Measurements from ENCODE around the gene RBFOX2. TPM values are rescaled to one million over a fixed set of nuclear protein-coding genes. Genes with fewer than 3 reads are reported as not detected.
A peak's percentile ranks its signal among the peaks of the same experiment; 100 is the strongest.

The RBFOX2 gene
- total RNA-seq, 1 experiment from 2014 or later: 24.2 TPM

DNA sequence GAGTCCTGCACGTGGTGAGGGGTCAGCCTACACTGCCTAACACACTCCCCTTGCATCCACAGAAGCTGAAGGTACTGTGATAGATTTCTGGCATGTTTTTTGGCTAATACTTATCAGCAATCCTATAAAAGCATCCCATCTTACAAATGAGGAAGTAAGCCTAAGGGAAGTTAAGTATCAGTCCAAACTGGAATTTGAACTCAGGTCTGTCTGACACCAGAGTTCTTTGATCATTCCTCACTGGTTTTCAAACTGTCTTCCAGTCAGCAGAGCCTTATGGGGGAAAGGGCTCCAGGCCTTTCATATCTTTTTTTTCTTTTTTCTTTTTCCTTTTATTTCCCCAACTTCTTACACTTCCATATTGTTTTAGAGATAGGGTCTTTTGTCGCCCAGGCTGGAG, 105.6 kb downstream of the RBFOX2 start:
- no peak overlapping the region for H3K4me2 ChIP-seq (ENCODE audit: low read depth, low read length, poor library complexity, severe bottlenecking)

DNA sequence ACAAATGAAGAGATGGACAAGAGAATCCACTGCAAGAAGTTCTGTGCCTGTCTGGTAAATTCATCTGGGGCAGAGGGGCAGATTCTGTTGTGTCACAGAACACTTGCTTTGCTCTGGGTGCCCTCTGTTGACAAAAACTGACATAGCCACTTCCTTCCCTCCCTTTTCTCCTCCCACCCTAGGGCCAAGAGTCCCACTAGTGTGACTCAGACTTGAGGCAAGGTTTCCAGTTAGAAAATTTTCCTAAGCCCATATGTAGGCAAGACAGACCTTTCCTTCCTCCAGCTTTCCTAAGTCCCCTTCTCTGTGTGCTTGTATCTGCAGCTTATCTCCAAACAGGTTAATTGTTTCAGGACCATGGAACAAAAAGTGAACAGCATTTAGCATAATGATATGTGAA, 106.8 kb downstream of the RBFOX2 start:
- Histone ChIP-seq H3K79me2 (ENCODE audit: low read length) (no peaks in the 10 kb centered on the region), H3K4me3 (ENCODE audit: low read length) (no peak overlapping the region), H3K4me2 (ENCODE audit: low read depth, low read length, poor library complexity, severe bottlenecking) (no peak overlapping the region)

More for the DNA sequence above, 105.6 kb downstream of the RBFOX2 start:
- Histone ChIP-seq H3K9me3 (ENCODE audit: low read length) (no peaks in the 10 kb centered on the region), H3K36me3 (ENCODE audit: insufficient read depth, low read length) (no peaks in the 10 kb centered on the region), H3K27ac (ENCODE audit: low read length) (no peak overlapping the region), H3K4me3 (ENCODE audit: low read length) (no peak overlapping the region), H3K9me2 (replicated peaks; ENCODE audit: insufficient read depth, low read length) (no peaks in the 10 kb centered on the region), H4K20me1 (ENCODE audit: insufficient read depth, low read depth, low read length) (peaks cover 23% of the 10 kb centered on the region), H3K79me2 (ENCODE audit: low read length) (no peaks in the 10 kb centered on the region), H3K27me3 (ENCODE audit: low read length) (no peaks in the 10 kb centered on the region), H3K4me1 (ENCODE audit: low read length) (no peaks in the 10 kb centered on the region), H2AFZ (ENCODE audit: low read length) (no peak overlapping the region), H3K9ac (ENCODE audit: low read length) (no peak overlapping the region)
- no peak for DNase-seq

DNA sequence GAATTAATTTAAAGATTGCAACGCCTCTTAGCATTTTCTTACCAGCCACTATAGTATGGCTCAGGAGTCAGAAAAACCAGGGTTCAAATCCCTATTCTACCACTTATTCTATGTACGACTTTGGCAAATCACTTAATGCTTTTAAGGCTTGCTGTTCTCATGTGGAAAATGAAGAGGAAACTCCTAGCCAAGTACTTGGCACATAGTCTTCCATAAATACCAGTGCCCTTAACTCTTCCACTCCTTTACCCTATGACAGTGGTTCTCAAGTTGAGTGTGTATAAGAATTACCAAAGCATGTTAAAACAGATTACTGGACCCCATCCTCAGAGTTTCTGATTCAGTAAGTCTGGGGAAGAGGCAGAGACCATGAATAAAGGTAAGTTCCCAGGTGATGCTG, 107.6 kb downstream of the RBFOX2 start:
- no peaks in the 10 kb centered on the region for H3K4me1 ChIP-seq (ENCODE audit: low read length)
- no peaks in the 10 kb centered on the region for H3K79me2 ChIP-seq (ENCODE audit: low read length)
- H3K36me3 ChIP-seq (ENCODE audit: insufficient read depth, low read length): no peaks in the 10 kb centered on the region
- no peak overlapping the region for H2AFZ ChIP-seq (ENCODE audit: low read length)
- H3K4me3 ChIP-seq (ENCODE audit: low read length): no peak overlapping the region
- H3K27ac ChIP-seq (ENCODE audit: low read length): no peak overlapping the region
- peaks cover 19% of the 10 kb centered on the region for H4K20me1 ChIP-seq (ENCODE audit: insufficient read depth, low read depth, low read length)
- no peaks in the 10 kb centered on the region for H3K9me3 ChIP-seq (ENCODE audit: low read length)
- H3K27me3 ChIP-seq (ENCODE audit: low read length): no peaks in the 10 kb centered on the region
- no peaks in the 10 kb centered on the region for H3K9me2 ChIP-seq (replicated peaks; ENCODE audit: insufficient read depth, low read length)
- DNase-seq: no peak
- H3K4me2 ChIP-seq (ENCODE audit: low read depth, low read length, poor library complexity, severe bottlenecking): no peak overlapping the region
- H3K9ac ChIP-seq (ENCODE audit: low read length): no peak overlapping the region

More for the DNA sequence above, 106.8 kb downstream of the RBFOX2 start:
- Histone ChIP-seq H3K9ac (ENCODE audit: low read length) (no peak overlapping the region), H2AFZ (ENCODE audit: low read length) (no peak overlapping the region), H3K27me3 (ENCODE audit: low read length) (no peaks in the 10 kb centered on the region), H3K27ac (ENCODE audit: low read length) (no peak overlapping the region), H3K9me2 (replicated peaks; ENCODE audit: insufficient read depth, low read length) (no peaks in the 10 kb centered on the region), H4K20me1 (ENCODE audit: insufficient read depth, low read depth, low read length) (peaks cover 21% of the 10 kb centered on the region), H3K4me1 (ENCODE audit: low read length) (no peaks in the 10 kb centered on the region), H3K36me3 (ENCODE audit: insufficient read depth, low read length) (no peaks in the 10 kb centered on the region), H3K9me3 (ENCODE audit: low read length) (no peaks in the 10 kb centered on the region)
- peak; percentile 78 for DNase-seq

DNA sequence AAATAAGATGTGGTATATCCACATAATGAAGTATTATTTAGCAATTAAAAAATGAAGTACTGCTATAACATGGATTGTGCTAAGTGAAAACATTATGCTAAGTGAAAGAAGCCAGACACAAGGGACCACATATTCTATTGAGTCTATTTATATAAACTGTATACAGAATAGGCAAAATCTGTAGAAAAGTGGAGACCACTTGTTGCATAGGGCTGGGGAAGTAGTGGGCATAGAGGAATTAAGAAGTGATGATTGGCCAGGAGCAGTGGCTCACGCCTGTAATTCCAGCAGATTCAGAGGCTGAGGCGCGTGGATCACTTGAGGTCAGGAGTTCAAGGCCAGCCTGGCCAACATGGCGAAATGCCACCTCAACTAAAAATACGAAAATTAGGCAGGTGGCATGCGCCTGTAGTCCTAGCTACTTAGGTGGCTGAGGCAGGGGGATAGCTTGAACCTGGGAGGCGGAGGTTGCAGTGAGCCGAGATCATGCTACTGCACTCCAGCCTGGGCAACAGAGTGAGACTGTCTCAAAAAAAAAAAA, 109.6 kb downstream of the RBFOX2 start:
- Histone ChIP-seq H3K4me2 (ENCODE audit: low read depth, low read length, poor library complexity, severe bottlenecking) (no peak overlapping the region), H3K9me2 (replicated peaks; ENCODE audit: insufficient read depth, low read length) (no peaks in the 10 kb centered on the region), H3K9ac (ENCODE audit: low read length) (no peak overlapping the region), H3K27ac (ENCODE audit: low read length) (no peak overlapping the region), H3K4me3 (ENCODE audit: low read length) (no peak overlapping the region), H4K20me1 (ENCODE audit: insufficient read depth, low read depth, low read length) (peaks cover 32% of the 10 kb centered on the region), H3K27me3 (ENCODE audit: low read length) (no peaks in the 10 kb centered on the region), H2AFZ (ENCODE audit: low read length) (no peak overlapping the region), H3K9me3 (ENCODE audit: low read length) (no peaks in the 10 kb centered on the region), H3K4me1 (ENCODE audit: low read length) (peaks cover 13% of the 10 kb centered on the region), H3K79me2 (ENCODE audit: low read length) (no peaks in the 10 kb centered on the region), H3K36me3 (ENCODE audit: insufficient read depth, low read length) (no peaks in the 10 kb centered on the region)
- no peak for DNase-seq

DNA sequence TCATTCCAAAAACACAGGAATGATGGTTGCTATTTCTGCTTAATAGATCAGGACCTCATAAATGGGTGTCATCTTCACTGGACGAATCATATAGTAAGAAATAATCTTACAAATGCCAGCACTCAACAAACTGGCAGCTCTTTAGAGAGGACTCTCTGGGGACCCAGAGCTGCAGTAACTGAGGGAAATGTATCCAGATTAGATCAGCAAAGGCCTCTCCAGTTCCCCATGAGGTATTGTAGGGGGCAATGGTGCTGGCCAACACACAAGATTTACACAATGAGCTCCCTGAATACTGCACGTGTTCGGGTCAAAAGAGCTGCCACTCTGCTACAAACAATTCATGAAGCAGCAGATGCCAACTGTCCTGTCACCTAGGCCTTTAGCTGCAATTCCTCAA, 110.2 kb downstream of the RBFOX2 start:
- H3K4me1 ChIP-seq (ENCODE audit: low read length): peaks cover 13% of the 10 kb centered on the region
- no peak for DNase-seq
- peaks cover 38% of the 10 kb centered on the region for H4K20me1 ChIP-seq (ENCODE audit: insufficient read depth, low read depth, low read length)
- H3K9ac ChIP-seq (ENCODE audit: low read length): no peak overlapping the region
- no peaks in the 10 kb centered on the region for H3K9me3 ChIP-seq (ENCODE audit: low read length)
- H3K4me2 ChIP-seq (ENCODE audit: low read depth, low read length, poor library complexity, severe bottlenecking): no peak overlapping the region
- H3K36me3 ChIP-seq (ENCODE audit: insufficient read depth, low read length): no peaks in the 10 kb centered on the region
- no peaks in the 10 kb centered on the region for H3K27me3 ChIP-seq (ENCODE audit: low read length)
- H2AFZ ChIP-seq (ENCODE audit: low read length): no peak overlapping the region
- no peak overlapping the region for H3K27ac ChIP-seq (ENCODE audit: low read length)
- H3K9me2 ChIP-seq (replicated peaks; ENCODE audit: insufficient read depth, low read length): no peaks in the 10 kb centered on the region
- H3K4me3 ChIP-seq (ENCODE audit: low read length): no peak overlapping the region
- H3K79me2 ChIP-seq (ENCODE audit: low read length): no peaks in the 10 kb centered on the region

DNA sequence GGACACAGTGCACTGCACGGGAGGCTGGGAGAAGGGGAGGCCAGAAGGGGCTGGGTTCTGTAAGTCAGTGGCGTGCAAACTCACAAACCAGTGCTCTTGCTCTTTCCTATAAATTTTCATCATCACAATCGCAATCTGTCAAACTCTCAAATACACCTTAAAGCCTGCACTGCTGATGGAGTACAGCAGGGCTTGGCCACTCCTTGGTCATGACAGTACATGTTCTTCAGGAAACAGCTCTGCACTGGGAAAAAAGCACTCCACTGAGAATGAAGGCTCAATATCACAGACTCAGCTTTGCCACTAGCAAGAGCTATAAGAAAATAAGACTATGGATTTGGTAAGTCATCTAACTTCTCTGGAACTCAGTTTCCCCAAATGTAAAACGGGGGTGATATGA, 111.0 kb downstream of the RBFOX2 start:
- Histone ChIP-seq H4K20me1 (ENCODE audit: insufficient read depth, low read depth, low read length) (peaks cover 38% of the 10 kb centered on the region), H2AFZ (ENCODE audit: low read length) (no peak overlapping the region), H3K4me3 (ENCODE audit: low read length) (no peak overlapping the region), H3K27me3 (ENCODE audit: low read length) (no peaks in the 10 kb centered on the region), H3K4me2 (ENCODE audit: low read depth, low read length, poor library complexity, severe bottlenecking) (no peak overlapping the region), H3K27ac (ENCODE audit: low read length) (no peak overlapping the region), H3K36me3 (ENCODE audit: insufficient read depth, low read length) (no peaks in the 10 kb centered on the region), H3K4me1 (ENCODE audit: low read length) (peaks cover 13% of the 10 kb centered on the region), H3K79me2 (ENCODE audit: low read length) (no peaks in the 10 kb centered on the region), H3K9me2 (replicated peaks; ENCODE audit: insufficient read depth, low read length) (no peaks in the 10 kb centered on the region), H3K9me3 (ENCODE audit: low read length) (no peaks in the 10 kb centered on the region), H3K9ac (ENCODE audit: low read length) (no peak overlapping the region)
- DNase-seq: no peak

DNA sequence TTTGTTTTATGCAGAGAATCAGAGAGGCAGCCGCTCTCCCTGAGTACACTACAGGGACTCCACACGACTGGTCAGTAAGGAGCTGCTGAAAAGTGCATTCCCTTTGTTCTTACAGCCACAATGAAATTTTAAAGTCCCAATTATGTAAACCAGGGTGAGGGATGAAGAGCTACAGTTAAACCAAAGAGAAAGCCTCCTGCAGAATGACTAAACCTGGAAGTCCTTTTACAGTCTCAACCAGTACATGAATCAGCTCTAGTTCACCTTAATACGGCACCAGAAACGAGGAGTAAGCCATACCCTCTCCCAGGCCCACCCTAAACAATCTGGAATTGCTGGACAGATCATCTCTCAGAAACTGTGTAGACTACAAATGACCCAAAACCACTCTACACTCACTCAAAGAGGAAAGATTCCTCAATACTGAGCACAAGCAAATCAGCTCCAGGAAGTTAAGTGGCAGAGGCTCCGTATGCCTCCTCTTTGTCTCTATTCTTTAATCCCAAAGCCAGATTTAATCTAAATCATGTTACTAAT, 113.1 kb downstream of the RBFOX2 start:
- H3K79me2 ChIP-seq (ENCODE audit: low read length): no peaks in the 10 kb centered on the region
- no peak overlapping the region for H3K4me2 ChIP-seq (ENCODE audit: low read depth, low read length, poor library complexity, severe bottlenecking)
- no peak overlapping the region for H2AFZ ChIP-seq (ENCODE audit: low read length)
- H3K9ac ChIP-seq (ENCODE audit: low read length): no peak overlapping the region
- H3K27ac ChIP-seq (ENCODE audit: low read length): no peak overlapping the region
- peaks cover 40% of the 10 kb centered on the region for H4K20me1 ChIP-seq (ENCODE audit: insufficient read depth, low read depth, low read length)
- no peak for DNase-seq
- no peaks in the 10 kb centered on the region for H3K36me3 ChIP-seq (ENCODE audit: insufficient read depth, low read length)
- no peaks in the 10 kb centered on the region for H3K9me2 ChIP-seq (replicated peaks; ENCODE audit: insufficient read depth, low read length)
- H3K4me1 ChIP-seq (ENCODE audit: low read length): peaks cover 13% of the 10 kb centered on the region
- H3K9me3 ChIP-seq (ENCODE audit: low read length): no peaks in the 10 kb centered on the region
- no peak overlapping the region for H3K4me3 ChIP-seq (ENCODE audit: low read length)
- H3K27me3 ChIP-seq (ENCODE audit: low read length): no peaks in the 10 kb centered on the region

DNA sequence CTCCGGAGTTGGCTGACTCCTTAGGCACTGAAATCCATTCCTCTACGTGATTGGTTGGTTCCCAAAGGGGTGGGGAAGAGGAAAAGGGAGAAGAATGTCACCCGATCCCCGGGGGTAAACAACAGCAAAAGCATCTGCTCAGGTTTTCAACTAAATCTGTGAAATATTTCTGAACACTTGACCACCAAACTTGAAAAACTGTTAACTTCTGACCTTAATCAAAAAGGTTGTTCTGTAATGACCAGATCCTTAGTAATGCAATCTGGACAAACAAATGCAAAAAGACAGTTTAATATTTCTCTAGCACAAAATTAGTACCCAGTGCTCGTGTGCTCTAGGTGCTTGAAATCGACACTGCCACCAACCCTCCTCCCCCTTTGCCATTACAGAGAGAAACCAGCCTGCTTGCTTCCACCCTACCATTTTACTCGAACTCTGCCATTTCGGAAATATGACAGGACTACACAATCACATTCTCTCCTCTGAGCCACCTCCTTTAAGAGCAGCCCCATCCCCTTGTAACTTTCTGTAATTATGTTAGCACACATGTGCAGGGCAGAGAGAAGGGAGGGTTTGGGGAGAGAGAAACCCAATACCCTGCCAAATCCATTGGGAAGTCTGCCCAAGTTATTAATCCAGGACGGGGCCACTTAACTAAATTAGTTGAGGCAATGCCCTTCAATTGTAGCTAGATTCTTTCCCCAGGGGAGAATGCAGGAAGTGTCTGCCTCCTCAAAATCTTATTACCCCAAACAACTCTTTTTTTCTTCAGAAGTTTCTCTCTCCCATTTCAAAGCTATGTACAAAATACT, 113.8 kb downstream of the RBFOX2 start:
- Histone ChIP-seq H3K27me3 (ENCODE audit: low read length) (no peaks in the 10 kb centered on the region), H3K9me3 (ENCODE audit: low read length) (no peaks in the 10 kb centered on the region), H3K4me2 (ENCODE audit: low read depth, low read length, poor library complexity, severe bottlenecking) (no peak overlapping the region), H2AFZ (ENCODE audit: low read length) (no peak overlapping the region), H3K4me3 (ENCODE audit: low read length) (no peak overlapping the region), H3K4me1 (ENCODE audit: low read length) (peaks cover 13% of the 10 kb centered on the region), H3K79me2 (ENCODE audit: low read length) (no peaks in the 10 kb centered on the region), H4K20me1 (ENCODE audit: insufficient read depth, low read depth, low read length) (peaks cover 36% of the 10 kb centered on the region), H3K27ac (ENCODE audit: low read length) (no peak overlapping the region), H3K9ac (ENCODE audit: low read length) (no peak overlapping the region), H3K36me3 (ENCODE audit: insufficient read depth, low read length) (no peaks in the 10 kb centered on the region), H3K9me2 (replicated peaks; ENCODE audit: insufficient read depth, low read length) (no peaks in the 10 kb centered on the region)
- DNase-seq: no peak

All from Karpas-422 (cell line).